ENCODE measurements around the gene CD99L2.

CD99L2 gene

DNA sequence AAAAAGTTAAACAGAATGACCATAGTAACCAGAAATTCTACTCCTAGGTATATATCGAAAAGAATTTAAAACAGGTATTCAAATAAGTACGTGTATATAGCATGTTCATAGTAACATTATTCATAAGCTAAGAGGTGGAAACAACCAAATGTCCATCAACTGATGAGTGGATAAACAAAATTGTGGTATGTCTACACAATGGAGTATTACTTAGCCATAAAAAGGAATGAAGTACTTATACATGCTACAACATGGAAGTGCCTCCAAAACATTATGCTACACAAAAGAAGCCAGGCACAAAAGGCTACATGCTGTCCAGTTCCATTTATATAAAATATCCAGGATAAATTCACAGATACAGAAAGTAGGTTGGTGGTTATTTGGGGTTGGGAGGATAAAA, 76.5 kb downstream of the CD99L2 start:
- TF ChIP-seq EZH2 (IDR thresholded peaks at IDR 0.05; ENCODE audit: borderline replicate concordance, low read length) = no peak
- TF ChIP-seq, protein P1, sequence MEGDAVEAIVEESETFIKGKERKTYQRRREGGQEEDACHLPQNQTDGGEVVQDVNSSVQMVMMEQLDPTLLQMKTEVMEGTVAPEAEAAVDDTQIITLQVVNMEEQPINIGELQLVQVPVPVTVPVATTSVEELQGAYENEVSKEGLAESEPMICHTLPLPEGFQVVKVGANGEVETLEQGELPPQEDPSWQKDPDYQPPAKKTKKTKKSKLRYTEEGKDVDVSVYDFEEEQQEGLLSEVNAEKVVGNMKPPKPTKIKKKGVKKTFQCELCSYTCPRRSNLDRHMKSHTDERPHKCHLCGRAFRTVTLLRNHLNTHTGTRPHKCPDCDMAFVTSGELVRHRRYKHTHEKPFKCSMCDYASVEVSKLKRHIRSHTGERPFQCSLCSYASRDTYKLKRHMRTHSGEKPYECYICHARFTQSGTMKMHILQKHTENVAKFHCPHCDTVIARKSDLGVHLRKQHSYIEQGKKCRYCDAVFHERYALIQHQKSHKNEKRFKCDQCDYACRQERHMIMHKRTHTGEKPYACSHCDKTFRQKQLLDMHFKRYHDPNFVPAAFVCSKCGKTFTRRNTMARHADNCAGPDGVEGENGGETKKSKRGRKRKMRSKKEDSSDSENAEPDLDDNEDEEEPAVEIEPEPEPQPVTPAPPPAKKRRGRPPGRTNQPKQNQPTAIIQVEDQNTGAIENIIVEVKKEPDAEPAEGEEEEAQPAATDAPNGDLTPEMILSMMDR (IDR thresholded peaks at IDR 0.05; ENCODE audit: low read length) = no peak
- Histone ChIP-seq H2AFZ (ENCODE audit: low read length) (no peak overlapping the region), H3K79me2 (ENCODE audit: insufficient read depth, low read length) (no peaks in the 10 kb centered on the region), H3K9me3 (ENCODE audit: low read length) (no peaks in the 10 kb centered on the region), H3K27me3 (ENCODE audit: insufficient read depth, low read length) (no peaks in the 10 kb centered on the region), H4K20me1 (ENCODE audit: insufficient read depth, low read length) (no peaks in the 10 kb centered on the region), H3K36me3 (ENCODE audit: insufficient read depth, low read length) (no peaks in the 10 kb centered on the region), H3K4me1 (ENCODE audit: insufficient read depth, low read length, severe bottlenecking) (no peaks in the 10 kb centered on the region), H3K27ac (ENCODE audit: low read depth, low read length, poor library complexity, severe bottlenecking) (no peak overlapping the region), H3K4me2 (ENCODE audit: low read length) (no peak overlapping the region), H3K9ac (ENCODE audit: low read length) (no peak overlapping the region), H3K4me3 (ENCODE audit: low read depth, low read length, poor library complexity, severe bottlenecking) (no peak overlapping the region), H3K9me2 (ENCODE audit: low read depth, low read length) (no peaks in the 10 kb centered on the region), H3F3A (ENCODE audit: insufficient read depth, low read length) (no peaks in the 10 kb centered on the region)

DNA sequence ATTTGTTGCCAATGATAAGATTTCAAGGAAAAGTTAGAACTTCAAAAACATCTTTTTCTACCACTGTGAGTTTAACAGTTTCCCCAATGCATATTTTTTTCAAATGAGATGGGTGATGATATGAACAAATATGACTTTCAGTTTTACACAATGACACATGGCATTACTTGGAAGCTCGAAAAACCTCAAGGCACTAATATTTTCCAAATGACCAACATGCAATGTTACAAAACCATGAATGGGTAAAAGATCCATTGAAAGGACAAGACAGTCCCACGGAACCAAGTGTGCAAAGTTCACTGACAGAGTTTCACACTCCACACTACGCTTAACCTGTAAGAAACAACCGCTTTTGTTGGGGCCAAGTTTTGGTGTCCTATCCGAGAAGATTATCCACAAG, 84.5 kb downstream of the CD99L2 start:
- Histone ChIP-seq H4K20me1 (ENCODE audit: insufficient read depth, low read length) (no peaks in the 10 kb centered on the region), H3K4me2 (ENCODE audit: low read length) (no peak overlapping the region), H2AFZ (ENCODE audit: low read length) (no peak overlapping the region), H3K4me3 (ENCODE audit: low read depth, low read length, poor library complexity, severe bottlenecking) (no peak overlapping the region), H3K9me3 (ENCODE audit: low read length) (no peaks in the 10 kb centered on the region), H3K27ac (ENCODE audit: low read depth, low read length, poor library complexity, severe bottlenecking) (no peak overlapping the region), H3K27me3 (ENCODE audit: insufficient read depth, low read length) (no peaks in the 10 kb centered on the region), H3K36me3 (ENCODE audit: insufficient read depth, low read length) (0 out of 2 replicates have a peak, but pooled peaks cover 3% of the 10 kb centered on the region), H3K9ac (ENCODE audit: low read length) (no peak overlapping the region), H3K79me2 (ENCODE audit: insufficient read depth, low read length) (no peaks in the 10 kb centered on the region), H3K9me2 (ENCODE audit: low read depth, low read length) (no peaks in the 10 kb centered on the region), H3F3A (ENCODE audit: insufficient read depth, low read length) (no peaks in the 10 kb centered on the region), H3K4me1 (ENCODE audit: insufficient read depth, low read length, severe bottlenecking) (no peaks in the 10 kb centered on the region)
- no peak for TF ChIP-seq EZH2 (IDR thresholded peaks at IDR 0.05; ENCODE audit: borderline replicate concordance, low read length)
- TF ChIP-seq, protein P1 (IDR thresholded peaks at IDR 0.05; ENCODE audit: low read length) = no peak

- Histone ChIP-seq H2AFZ (ENCODE audit: low read length) (no peak overlapping the region), H3K79me2 (ENCODE audit: insufficient read depth, low read length) (no peaks in the 10 kb centered on the region), H3K4me1 (ENCODE audit: insufficient read depth, low read length, severe bottlenecking) (no peaks in the 10 kb centered on the region), H3K9ac (ENCODE audit: low read length) (no peak overlapping the region), H3K9me2 (ENCODE audit: low read depth, low read length) (no peaks in the 10 kb centered on the region), H3K36me3 (ENCODE audit: insufficient read depth, low read length) (no peaks in the 10 kb centered on the region), H3K9me3 (ENCODE audit: low read length) (no peaks in the 10 kb centered on the region), H3K27me3 (ENCODE audit: insufficient read depth, low read length) (no peaks in the 10 kb centered on the region), H3K4me2 (ENCODE audit: low read length) (no peak overlapping the region), H3K27ac (ENCODE audit: low read depth, low read length, poor library complexity, severe bottlenecking) (no peak overlapping the region), H4K20me1 (ENCODE audit: insufficient read depth, low read length) (no peaks in the 10 kb centered on the region), H3K4me3 (ENCODE audit: low read depth, low read length, poor library complexity, severe bottlenecking) (no peak overlapping the region), H3F3A (ENCODE audit: insufficient read depth, low read length) (no peaks in the 10 kb centered on the region)
- no peak for TF ChIP-seq EZH2 (IDR thresholded peaks at IDR 0.05; ENCODE audit: borderline replicate concordance, low read length)
- TF ChIP-seq, protein P1 (IDR thresholded peaks at IDR 0.05; ENCODE audit: low read length) = no peak
Measured at GRCh38 chrX:150806827-150807226, 91.6 kb downstream of the CD99L2 start.
